Measurements from ENCODE around the gene ADARB2.

The ADARB2 gene

GRCh38 chr10:1687190-1687589 is 50.1 kb downstream of the ADARB2 start:
- Histone ChIP-seq H3K27ac (ENCODE audit: low read depth, low read length) (no peak overlapping the region), H2AFZ (ENCODE audit: low read length, unreplicated experiment) (no peak overlapping the region)

DNA sequence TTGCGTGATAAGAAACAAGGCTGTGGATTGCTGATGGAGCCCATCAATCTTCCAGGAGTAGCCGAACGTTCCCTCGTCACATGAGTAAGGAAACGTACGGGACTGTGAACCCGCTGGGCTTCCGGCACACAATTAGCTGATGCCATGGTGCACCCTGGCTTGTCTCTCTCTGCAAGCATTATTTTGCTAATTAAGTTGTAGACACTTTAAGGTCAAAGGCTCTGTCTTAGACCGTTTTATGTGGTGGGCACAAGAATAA is 50.9 kb downstream of the ADARB2 start:
- Histone ChIP-seq H3K79me2 (ENCODE audit: control insufficient read depth, insufficient read depth, low read length, unreplicated experiment) (no peaks in the 10 kb centered on the region), H3K4me3 (ENCODE audit: low read depth, low read length) (no peak overlapping the region), H3K27ac (ENCODE audit: low read depth, low read length) (no peak overlapping the region), H3K36me3 (ENCODE audit: insufficient read depth, low read length) (no peaks in the 10 kb centered on the region), H2AFZ (ENCODE audit: low read length, unreplicated experiment) (no peak overlapping the region), H3K4me1 (ENCODE audit: control insufficient read depth, insufficient read depth, low read length, unreplicated experiment) (no peaks in the 10 kb centered on the region), H3K27me3 (ENCODE audit: insufficient read depth, low read length) (no peaks in the 10 kb centered on the region)

More at GRCh38 chr10:1687190-1687589, 50.1 kb downstream of the ADARB2 start:
- Histone ChIP-seq H3K27me3 (ENCODE audit: insufficient read depth, low read length) (no peaks in the 10 kb centered on the region), H3K79me2 (ENCODE audit: control insufficient read depth, insufficient read depth, low read length, unreplicated experiment) (no peaks in the 10 kb centered on the region), H3K4me3 (ENCODE audit: low read depth, low read length) (no peak overlapping the region), H3K4me1 (ENCODE audit: control insufficient read depth, insufficient read depth, low read length, unreplicated experiment) (no peaks in the 10 kb centered on the region), H3K36me3 (ENCODE audit: insufficient read depth, low read length) (no peaks in the 10 kb centered on the region)

DNA sequence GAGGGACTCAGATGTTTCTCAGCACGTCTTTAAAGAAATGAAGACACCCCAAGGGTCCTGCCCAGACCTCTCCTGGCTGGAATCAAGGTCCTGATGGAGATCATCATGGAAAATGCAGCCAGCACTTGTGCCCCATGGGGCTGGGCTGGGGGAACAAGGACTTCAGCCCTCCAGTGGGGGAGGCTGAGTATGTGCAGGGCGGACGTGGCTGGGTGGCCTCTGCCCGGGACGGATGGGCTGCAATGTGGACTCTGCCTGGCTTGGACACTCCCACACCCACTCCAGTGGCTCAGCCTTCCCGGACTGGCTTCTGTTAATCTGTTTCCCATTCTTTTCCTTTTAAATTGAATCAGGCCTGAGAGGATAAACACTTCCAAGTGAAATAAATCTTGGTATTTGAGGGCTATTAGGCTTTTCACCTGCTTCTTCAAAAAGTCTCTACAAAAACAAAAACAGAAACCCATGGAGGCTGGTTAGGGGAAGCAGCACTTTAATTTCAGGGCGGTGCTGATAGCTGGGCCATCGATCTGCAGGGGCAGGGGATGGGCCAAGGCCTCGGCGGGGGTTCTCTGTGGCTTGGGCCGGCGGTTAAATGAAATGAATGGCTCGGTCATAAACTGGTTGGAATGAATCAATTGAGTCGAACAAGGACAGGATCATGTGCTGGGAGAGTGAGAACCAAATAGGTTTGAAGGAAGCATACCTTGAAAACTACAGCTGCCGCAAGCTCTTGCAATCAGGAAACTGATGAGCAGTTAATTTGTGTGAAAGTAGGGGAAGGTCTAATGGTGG is 51.4 kb downstream of the ADARB2 start:
- H3K4me3 ChIP-seq (ENCODE audit: low read depth, low read length) = no peak overlapping the region
- no peak overlapping the region for H3K27ac ChIP-seq (ENCODE audit: low read depth, low read length)
- no peaks in the 10 kb centered on the region for H3K4me1 ChIP-seq (ENCODE audit: control insufficient read depth, insufficient read depth, low read length, unreplicated experiment)
- no peaks in the 10 kb centered on the region for H3K79me2 ChIP-seq (ENCODE audit: control insufficient read depth, insufficient read depth, low read length, unreplicated experiment)
- H3K36me3 ChIP-seq (ENCODE audit: insufficient read depth, low read length) = no peaks in the 10 kb centered on the region
- H3K27me3 ChIP-seq (ENCODE audit: insufficient read depth, low read length) = no peaks in the 10 kb centered on the region
- H2AFZ ChIP-seq (ENCODE audit: low read length, unreplicated experiment) = no peak overlapping the region

DNA sequence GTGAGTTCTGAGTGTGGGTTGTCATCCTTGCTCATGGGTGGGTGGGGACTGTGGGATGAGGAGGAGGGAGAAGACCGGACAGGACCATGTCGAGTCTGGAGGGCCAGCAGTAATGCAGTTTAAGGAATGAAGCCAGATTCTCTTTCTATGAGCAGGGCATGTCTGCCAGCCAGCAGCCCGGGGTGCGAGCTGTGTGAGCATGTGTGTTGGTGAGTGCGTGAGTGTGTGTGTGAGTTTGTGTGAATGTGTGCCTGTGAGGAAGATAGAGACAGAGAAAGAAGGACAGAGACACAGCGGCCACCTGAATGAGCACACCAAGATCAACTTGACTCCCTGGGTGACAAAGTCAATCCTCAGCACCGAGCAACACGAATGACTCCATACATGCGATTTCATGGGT is 52.3 kb downstream of the ADARB2 start:
- no peak overlapping the region for H3K4me3 ChIP-seq (ENCODE audit: low read depth, low read length)
- no peaks in the 10 kb centered on the region for H3K79me2 ChIP-seq (ENCODE audit: control insufficient read depth, insufficient read depth, low read length, unreplicated experiment)
- H3K27me3 ChIP-seq (ENCODE audit: insufficient read depth, low read length) = no peaks in the 10 kb centered on the region
- no peak overlapping the region for H3K27ac ChIP-seq (ENCODE audit: low read depth, low read length)
- H2AFZ ChIP-seq (ENCODE audit: low read length, unreplicated experiment) = no peak overlapping the region
- H3K36me3 ChIP-seq (ENCODE audit: insufficient read depth, low read length) = no peaks in the 10 kb centered on the region
- no peaks in the 10 kb centered on the region for H3K4me1 ChIP-seq (ENCODE audit: control insufficient read depth, insufficient read depth, low read length, unreplicated experiment)

DNA sequence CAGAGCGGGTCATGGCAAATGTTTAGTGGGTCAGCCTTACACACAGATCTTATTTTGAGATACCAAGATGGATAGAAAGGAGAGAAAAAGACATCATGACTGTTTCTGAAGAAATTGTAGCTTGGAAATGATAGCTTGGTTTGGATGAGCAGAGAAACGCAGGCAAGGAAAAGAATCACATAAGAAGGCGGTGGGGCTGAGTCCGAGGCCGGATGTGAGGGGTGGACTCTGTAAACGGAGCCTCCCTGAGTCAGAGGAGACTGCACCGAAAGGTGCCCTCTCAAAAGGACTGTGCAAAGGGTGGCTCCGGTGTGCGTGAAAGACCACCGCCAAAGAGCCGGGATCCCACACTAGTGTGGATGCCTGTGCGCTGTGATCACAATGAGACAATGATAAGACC is 53.7 kb downstream of the ADARB2 start:
- Histone ChIP-seq H2AFZ (ENCODE audit: low read length, unreplicated experiment) (no peak overlapping the region), H3K27ac (ENCODE audit: low read depth, low read length) (no peak overlapping the region), H3K4me1 (ENCODE audit: control insufficient read depth, insufficient read depth, low read length, unreplicated experiment) (no peaks in the 10 kb centered on the region), H3K4me3 (ENCODE audit: low read depth, low read length) (no peak overlapping the region), H3K36me3 (ENCODE audit: insufficient read depth, low read length) (no peaks in the 10 kb centered on the region), H3K27me3 (ENCODE audit: insufficient read depth, low read length) (no peaks in the 10 kb centered on the region), H3K79me2 (ENCODE audit: control insufficient read depth, insufficient read depth, low read length, unreplicated experiment) (no peaks in the 10 kb centered on the region)

GRCh38 chr10:1679821-1680650 is 57.3 kb downstream of the ADARB2 start:
- Histone ChIP-seq H2AFZ (ENCODE audit: low read length, unreplicated experiment) (no peak overlapping the region), H3K27me3 (ENCODE audit: insufficient read depth, low read length) (no peaks in the 10 kb centered on the region), H3K27ac (ENCODE audit: low read depth, low read length) (no peak overlapping the region), H3K36me3 (ENCODE audit: insufficient read depth, low read length) (no peaks in the 10 kb centered on the region), H3K4me3 (ENCODE audit: low read depth, low read length) (no peak overlapping the region), H3K4me1 (ENCODE audit: control insufficient read depth, insufficient read depth, low read length, unreplicated experiment) (no peaks in the 10 kb centered on the region), H3K79me2 (ENCODE audit: control insufficient read depth, insufficient read depth, low read length, unreplicated experiment) (no peaks in the 10 kb centered on the region)

GRCh38 chr10:1678084-1678483 is 59.2 kb downstream of the ADARB2 start:
- no peaks in the 10 kb centered on the region for H3K27me3 ChIP-seq (ENCODE audit: insufficient read depth, low read length)
- H3K79me2 ChIP-seq (ENCODE audit: control insufficient read depth, insufficient read depth, low read length, unreplicated experiment) = no peaks in the 10 kb centered on the region
- H3K4me3 ChIP-seq (ENCODE audit: low read depth, low read length) = no peak overlapping the region
- H3K4me1 ChIP-seq (ENCODE audit: control insufficient read depth, insufficient read depth, low read length, unreplicated experiment) = no peaks in the 10 kb centered on the region
- H2AFZ ChIP-seq (ENCODE audit: low read length, unreplicated experiment) = no peak overlapping the region
- H3K36me3 ChIP-seq (ENCODE audit: insufficient read depth, low read length) = no peaks in the 10 kb centered on the region
- no peak overlapping the region for H3K27ac ChIP-seq (ENCODE audit: low read depth, low read length)

DNA sequence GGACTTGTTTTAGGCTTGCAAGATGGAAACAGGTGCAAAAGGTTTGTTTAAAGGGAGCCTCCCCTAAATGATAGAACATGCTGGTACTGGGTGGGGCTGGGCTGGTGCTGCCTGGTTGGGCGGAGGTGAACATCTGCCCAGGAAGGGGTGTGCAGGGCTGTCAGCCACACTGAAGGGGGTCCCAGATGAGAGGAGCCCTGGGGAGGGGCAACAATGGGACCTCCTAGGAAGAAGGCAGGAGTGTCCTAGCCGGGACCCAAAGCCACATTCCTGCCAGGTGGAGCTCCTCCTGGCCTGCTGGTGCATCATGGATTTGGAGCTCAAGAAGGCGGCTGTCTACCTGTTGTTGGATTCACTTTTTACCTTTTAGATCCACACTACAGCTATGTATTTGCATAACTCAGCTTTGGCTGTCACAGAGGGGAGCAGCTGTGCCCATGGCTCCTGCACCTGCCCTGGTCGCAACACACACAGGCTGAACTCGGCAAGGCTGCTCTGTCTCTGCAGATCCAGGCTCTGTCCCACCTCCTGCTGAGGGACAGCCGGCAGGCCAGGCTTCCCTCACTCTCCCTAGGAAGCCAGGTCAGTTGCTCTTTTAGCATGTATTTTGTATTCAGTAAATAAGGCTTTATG is 59.9 kb downstream of the ADARB2 start:
- no peaks in the 10 kb centered on the region for H3K27me3 ChIP-seq (ENCODE audit: insufficient read depth, low read length)
- no peak overlapping the region for H3K27ac ChIP-seq (ENCODE audit: low read depth, low read length)
- no peaks in the 10 kb centered on the region for H3K4me1 ChIP-seq (ENCODE audit: control insufficient read depth, insufficient read depth, low read length, unreplicated experiment)
- H2AFZ ChIP-seq (ENCODE audit: low read length, unreplicated experiment) = no peak overlapping the region
- no peaks in the 10 kb centered on the region for H3K79me2 ChIP-seq (ENCODE audit: control insufficient read depth, insufficient read depth, low read length, unreplicated experiment)
- no peak overlapping the region for H3K4me3 ChIP-seq (ENCODE audit: low read depth, low read length)
- H3K36me3 ChIP-seq (ENCODE audit: insufficient read depth, low read length) = no peaks in the 10 kb centered on the region

GRCh38 chr10:1674501-1674900 is 62.8 kb downstream of the ADARB2 start:
- no peak overlapping the region for H3K27ac ChIP-seq (ENCODE audit: low read depth, low read length)
- H3K36me3 ChIP-seq (ENCODE audit: insufficient read depth, low read length) = no peaks in the 10 kb centered on the region
- no peaks in the 10 kb centered on the region for H3K27me3 ChIP-seq (ENCODE audit: insufficient read depth, low read length)
- H2AFZ ChIP-seq (ENCODE audit: low read length, unreplicated experiment) = no peak overlapping the region
- no peak overlapping the region for H3K4me3 ChIP-seq (ENCODE audit: low read depth, low read length)
- no peaks in the 10 kb centered on the region for H3K79me2 ChIP-seq (ENCODE audit: control insufficient read depth, insufficient read depth, low read length, unreplicated experiment)
- H3K4me1 ChIP-seq (ENCODE audit: control insufficient read depth, insufficient read depth, low read length, unreplicated experiment) = no peaks in the 10 kb centered on the region

DNA sequence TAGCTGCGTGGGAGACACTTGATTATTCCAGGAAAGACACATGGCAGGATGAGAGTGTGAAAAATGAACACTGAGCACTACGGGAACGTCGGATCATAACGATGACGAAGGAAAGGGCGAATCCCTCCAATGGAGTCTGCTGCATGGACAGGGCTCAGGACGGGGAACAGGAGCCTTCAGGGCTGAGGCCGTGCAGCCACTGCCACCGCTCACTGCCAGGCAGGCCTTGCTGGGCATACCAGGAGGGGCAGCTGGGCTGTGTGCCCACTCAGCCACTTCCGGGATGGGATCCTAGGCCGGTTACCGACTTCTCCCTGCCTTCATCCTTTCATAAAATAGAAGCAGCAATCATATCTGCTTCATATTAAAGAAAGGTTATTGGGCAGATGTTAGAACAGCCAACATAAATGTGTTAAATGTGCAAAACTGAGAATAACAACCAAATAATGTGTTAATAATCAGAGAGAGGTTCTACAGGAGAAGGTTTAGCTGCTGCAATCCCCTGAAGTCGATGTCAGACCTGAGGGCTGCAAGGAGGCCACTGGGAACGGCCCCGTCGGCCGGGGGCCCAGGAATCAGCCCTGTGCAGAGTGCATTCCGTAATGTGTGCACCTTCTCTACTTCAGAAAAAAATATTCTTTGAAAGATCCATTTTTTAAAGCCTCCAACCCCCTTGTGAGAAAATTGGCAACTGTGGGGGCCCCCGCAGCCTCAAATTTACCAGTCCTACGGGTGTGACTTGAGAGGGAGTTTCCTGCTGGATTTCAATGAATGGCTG is 63.6 kb downstream of the ADARB2 start:
- no peak overlapping the region for H3K4me3 ChIP-seq (ENCODE audit: low read depth, low read length)
- no peak overlapping the region for H2AFZ ChIP-seq (ENCODE audit: low read length, unreplicated experiment)
- H3K27ac ChIP-seq (ENCODE audit: low read depth, low read length) = no peak overlapping the region
- no peaks in the 10 kb centered on the region for H3K79me2 ChIP-seq (ENCODE audit: control insufficient read depth, insufficient read depth, low read length, unreplicated experiment)
- H3K27me3 ChIP-seq (ENCODE audit: insufficient read depth, low read length) = no peaks in the 10 kb centered on the region
- no peaks in the 10 kb centered on the region for H3K4me1 ChIP-seq (ENCODE audit: control insufficient read depth, insufficient read depth, low read length, unreplicated experiment)
- H3K36me3 ChIP-seq (ENCODE audit: insufficient read depth, low read length) = no peaks in the 10 kb centered on the region
